Epithelial cell of prostate (primary cell): ENCODE measurements around the gene PPP3CB.
"Not testable (repeated sequence)": the region's sequence is repeated elsewhere in the genome, so short reads cannot be mapped to it uniquely, and the experiment has no call there.

Experiments used
- DNase-seq: peaks from one replicate; pipeline ENCODE4 v3.0.0-alpha.2; 2011; ENCODE audit warnings: low read depth, low spot score
- H3K27ac ChIP-seq: fragments of 450-650 bp; 2 replicates; pipeline ENCODE4 v1.5.1; 2017; ENCODE audit warnings: mild to moderate bottlenecking

PPP3CB gene

DNA sequence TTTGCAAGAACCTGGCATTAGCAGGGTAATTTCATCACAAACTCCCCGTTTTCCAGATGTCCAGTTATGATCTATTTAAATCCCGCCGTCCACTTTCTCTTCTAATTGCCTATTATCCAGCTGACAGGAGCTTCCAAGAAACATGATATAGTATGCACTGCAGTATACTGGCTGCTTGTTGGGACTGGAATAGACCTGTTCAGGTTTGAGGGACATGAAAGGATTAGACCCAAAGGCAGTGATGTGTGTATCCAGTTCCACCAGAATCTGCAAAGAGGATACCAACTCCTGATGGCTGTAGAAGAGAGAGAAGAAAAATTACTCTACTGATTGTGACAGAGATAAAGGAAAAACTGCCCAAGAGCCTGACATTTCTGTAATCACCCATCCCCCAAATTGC, 71.3 kb downstream of the PPP3CB start:
- peak; percentile 5 for DNase-seq
- no peak overlapping the region for H3K27ac ChIP-seq

DNA sequence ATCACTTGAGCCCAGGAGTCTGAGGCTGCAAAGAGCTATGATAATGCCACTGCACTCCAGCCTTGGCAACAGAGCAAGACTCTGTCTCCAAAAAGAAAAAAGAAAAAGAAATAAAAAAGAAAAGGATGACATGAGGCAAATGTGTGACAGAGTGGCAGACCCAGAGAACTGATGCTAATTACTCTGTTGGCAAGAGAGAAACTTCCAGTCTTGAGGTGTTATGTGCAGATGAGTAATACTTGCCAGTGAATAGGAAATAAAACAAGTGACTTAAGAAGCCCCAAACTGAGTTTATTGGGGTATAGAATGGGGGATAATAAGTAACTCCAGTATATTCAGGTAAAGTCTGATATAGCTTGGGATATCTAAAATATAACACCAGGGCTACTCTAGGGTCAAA, 72.5 kb downstream of the PPP3CB start:
- no peak for DNase-seq
- no peak overlapping the region for H3K27ac ChIP-seq

DNA sequence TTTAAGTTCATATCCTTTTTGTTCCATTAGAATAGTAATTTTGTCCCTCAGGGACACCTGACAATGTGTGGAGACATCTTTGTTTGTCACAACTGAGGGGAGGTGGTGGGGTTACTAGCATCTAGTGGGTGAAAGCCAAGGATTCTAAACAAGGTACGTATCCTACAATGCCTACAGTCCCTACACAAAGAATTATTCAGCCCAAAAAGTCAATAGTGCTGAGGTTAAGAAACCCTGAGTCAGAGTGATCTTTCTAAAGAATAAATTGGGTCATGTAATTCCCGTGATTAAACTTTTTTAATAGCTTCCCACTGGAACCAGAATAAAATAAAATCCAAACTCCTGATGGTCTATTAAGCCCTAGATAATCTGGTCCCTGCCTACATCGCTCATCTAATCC, 79.3 kb downstream of the PPP3CB start:
- no peak for DNase-seq
- no peak overlapping the region for H3K27ac ChIP-seq

DNA sequence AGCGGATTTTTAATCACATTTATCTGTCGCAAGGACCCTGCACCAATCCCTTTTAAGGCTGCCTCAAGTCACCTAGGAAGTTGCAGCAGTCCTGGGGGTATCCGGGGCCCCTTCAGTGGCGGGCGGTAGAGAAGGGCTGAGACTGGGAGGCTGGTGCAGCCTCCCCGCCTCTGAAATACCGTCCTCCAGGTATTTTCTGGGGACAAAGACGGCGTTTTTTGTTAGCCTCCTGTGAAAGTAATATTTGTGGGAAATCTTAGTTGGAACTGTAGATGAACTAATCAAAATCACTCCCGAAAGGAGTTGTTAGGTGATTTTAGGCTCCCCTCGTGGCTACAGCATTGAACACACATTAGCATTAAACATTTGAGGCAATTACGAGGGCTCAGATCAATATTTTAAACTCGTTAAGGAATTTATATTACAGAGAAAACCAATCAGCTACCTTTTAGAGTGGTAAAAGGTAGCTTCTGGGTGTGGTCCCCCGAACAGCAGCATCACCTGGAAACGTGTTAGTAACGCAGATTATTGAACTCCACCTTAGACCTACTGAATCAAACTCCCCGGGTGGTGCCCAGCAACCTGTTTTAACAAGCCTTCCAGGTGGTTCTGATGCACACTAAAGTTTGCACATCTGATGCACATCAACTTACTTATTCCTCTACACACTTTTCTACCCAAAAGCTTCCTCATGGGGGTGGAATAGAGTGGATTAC, 81.4 kb downstream of the PPP3CB start:
- peak overlapping the region; percentile 95 for H3K27ac ChIP-seq
- DNase-seq: peak; percentile 26

DNA sequence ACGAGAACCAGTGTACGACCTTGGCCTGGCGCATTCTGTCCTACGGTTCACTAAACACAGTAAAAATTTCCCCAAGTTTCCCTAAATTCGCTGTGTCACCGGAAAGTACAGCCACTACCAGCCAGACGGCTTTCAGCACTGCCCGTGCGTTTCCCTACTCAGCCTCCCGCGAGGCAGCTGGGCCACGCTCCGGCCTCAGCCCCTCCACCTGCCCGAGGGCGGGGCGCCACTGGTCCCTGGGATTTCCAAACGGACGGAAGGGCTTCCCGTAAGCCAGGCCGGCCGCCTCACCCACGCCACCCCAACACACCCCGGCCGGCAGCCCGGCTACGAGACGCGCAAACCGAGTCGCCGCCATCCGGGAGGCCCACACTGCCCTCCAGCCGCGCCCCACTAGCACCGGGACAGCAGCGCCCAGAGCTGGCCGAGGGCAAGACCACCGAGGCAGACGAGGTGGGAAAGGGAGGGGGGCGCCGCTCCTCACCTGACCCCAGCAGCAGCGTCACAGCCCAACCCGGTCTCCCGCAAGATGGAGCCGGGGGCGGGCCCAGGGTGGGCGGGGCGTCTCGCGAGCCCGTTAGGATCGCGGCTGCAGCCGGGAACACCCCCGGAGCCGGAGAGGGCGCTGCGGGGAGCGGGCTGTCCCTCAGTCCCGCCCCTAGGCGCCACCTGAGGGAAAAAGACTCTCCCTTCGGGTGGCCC, 82.1 kb downstream of the PPP3CB start, which contains the start of gene ANXA7:
TSS of gene ANXA7 (minus strand) at position 531 of the 702 bp plus-strand sequence. CDS start 13,202 bp downstream, outside the sequence.
- H3K27ac ChIP-seq: peak within 1 kb of the TSS; percentile 95
- DNase-seq: peak; percentile 29

DNA sequence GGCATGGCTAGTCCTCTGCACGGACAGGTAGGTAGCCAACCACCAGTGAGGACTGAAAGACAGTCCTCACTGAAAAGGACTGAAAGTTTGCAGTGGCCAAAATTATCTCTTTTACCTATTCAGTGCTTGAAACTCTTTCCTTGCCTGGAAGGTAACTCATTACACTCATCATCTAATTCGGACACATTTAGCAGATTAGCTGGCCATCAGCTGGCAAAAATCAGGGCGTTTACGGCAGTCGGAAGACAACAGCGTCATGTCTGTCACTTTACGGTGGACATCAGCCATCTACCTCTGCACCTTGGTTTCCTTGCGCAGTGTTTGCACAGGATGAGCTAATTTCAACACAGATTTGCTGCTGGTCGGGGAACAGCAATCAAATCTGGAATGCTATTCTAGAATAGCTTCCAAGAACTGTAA, 82.7 kb downstream of the PPP3CB start:
- peak; percentile 2 for DNase-seq

DNA sequence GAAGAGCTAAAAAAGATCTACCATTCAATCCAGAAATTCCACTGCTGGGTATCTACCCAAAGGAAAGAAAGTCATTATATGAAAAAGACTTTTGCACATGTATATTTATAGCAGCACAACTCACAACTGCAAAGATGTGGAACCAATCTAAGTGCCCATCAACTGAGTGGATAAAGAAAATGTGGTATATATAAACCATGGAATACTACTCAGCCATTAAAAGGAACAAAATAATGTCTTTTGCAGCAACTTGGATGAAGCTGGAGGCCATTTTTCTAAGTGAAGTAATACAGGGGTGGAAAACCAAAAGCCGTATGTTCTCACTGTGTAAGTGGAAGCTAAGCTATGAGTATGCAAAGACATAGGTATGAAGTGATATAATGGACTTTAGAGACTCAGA, 84.9 kb downstream of the PPP3CB start:
- no peak for DNase-seq
- H3K27ac ChIP-seq: no peak overlapping the region

More for the DNA sequence above, 82.7 kb downstream of the PPP3CB start:
- H3K27ac ChIP-seq: peak overlapping the region; percentile 95

DNA sequence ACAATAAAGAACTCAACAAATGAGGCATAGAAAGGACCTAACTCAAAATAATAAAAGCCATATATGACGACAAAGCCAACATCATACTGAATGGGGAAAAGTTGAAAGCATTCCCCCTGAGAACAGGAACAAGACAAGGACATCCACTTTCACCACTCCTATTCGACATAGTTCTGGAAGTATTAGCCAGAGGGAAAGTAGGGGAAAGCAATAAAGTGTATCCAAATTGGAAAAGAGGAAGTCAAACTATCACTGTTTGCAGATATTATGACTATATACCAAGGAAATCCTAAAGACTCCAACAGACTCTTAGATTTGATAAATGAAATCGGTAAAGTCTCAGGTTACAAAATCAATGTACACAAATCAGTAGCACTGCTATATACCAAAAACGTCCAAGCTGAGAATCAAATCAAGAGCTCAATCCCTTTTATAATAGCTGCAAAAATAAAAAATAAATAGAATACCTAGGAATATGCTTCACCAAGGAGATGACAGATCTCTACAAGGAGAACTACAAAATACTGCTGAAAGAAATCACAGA, 86.8 kb downstream of the PPP3CB start:
- no peak overlapping the region for H3K27ac ChIP-seq
- no peak for DNase-seq

DNA sequence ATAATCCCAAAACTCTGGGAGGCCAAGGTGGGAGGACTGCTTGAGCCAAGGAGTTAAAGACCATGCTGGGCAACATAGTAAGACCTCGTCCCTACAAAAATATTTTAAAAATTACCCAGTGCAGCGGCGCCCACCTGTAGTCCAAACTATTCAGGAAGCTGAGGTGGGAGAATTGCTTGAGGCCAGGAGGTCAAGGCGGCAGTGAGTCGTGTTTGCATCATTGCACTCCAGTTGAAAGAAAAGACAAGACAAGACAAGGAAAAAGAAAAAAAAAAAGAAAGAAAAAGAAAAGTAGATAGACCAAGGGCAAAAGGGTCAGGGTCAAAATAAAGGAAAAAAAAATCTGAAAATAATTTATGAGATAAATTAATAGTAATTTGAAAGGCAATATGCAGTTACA, 87.8 kb downstream of the PPP3CB start:
- H3K27ac ChIP-seq: no peak overlapping the region
- no peak for DNase-seq

DNA sequence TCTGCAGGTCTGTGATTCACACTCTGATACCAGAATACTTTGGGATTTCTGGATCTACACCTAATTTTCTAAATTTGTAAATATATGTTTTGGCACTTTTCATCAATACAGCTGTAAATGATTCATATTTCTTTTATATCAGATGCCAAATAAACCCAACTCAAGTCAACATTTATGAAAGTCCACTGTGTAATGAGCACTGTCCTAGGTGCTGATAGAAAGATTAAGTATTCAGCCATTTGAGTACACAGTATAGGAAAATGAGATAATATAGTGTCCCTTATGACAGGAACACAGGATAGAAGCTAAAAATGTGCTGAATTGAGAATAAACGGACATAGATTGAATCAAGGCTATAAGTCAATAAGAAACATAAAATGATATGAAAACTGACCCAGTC, 88.3 kb downstream of the PPP3CB start:
- H3K27ac ChIP-seq: no peak overlapping the region
- no peak for DNase-seq

DNA sequence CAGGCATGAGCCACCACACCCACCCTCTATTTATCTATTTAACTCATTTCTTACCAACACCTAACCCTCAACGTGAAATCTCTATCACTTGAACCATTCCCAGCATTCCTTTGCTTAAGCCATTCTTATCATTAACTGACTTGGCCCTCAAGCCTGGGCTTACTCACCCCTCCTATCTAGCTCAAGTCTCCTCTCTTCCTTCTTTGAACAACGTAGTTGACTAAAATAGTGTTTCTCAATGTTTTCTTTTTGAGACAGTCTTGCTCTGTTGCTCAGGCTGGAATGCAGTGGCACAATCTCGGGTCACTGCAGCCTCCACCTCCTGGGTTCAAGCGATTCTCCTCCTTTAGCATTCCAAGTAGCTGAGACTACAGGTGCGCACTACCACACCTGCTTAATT, 89.0 kb downstream of the PPP3CB start:
- H3K27ac ChIP-seq: no peak overlapping the region
- no peak for DNase-seq

DNA sequence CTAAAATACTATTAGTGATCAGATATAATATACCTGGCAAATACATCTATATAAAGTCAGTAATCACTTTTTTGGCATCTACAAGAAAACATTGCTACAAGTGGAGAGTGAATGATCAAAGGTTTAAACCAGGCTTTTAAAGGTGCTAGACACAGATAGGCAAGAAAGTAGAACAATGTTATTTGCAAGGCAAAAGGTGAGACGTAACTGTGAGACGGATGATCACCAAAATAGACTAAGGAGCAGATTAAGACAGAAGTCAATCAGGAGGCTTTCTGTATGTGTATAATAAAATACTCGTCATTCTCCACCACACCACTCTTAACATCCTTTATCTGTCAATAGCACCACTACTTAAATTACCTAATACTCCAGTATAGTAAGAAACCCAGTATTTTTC, 90.3 kb downstream of the PPP3CB start:
- DNase-seq: no peak
- H3K27ac ChIP-seq: no peak overlapping the region

DNA sequence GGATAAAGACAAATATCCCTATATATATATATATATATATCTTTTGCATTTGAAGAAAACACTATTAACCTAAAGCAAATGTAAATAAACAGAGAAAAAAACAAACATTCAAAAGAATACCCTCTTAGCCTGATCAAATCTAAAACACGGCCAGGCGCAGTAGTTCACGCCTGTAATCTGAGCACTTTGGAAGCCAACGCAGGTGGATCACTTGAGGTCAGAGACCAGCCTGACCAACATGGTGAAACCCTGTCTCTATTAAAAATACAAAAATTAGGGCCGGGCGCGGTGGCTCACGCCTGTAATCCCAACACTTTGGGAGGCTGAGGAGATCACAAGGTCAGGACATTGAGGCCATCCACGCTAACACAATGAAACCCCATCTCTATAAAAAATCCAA, 91.1 kb downstream of the PPP3CB start:
- no peak overlapping the region for H3K27ac ChIP-seq
- no peak for DNase-seq

DNA sequence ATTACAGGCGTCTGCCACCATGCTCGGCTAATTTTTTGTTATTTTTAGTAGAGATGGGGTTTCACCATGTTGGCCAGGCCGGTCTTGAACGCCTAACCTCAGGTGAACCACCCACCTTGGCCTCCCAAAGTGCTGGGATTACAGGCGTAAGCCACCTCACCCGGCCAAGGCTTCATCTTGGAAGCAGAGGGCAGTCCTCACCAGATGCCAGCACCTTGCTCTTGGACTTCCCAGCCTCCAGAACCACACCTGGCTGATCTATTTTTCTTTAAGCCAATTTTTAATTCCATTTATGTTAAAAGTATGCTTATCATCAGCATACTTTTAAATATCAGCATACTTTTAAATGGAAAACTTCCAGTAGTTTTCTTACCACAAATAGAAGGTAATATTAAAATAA, 94.2 kb downstream of the PPP3CB start:
- DNase-seq: no peak
- H3K27ac ChIP-seq: no peak overlapping the region

DNA sequence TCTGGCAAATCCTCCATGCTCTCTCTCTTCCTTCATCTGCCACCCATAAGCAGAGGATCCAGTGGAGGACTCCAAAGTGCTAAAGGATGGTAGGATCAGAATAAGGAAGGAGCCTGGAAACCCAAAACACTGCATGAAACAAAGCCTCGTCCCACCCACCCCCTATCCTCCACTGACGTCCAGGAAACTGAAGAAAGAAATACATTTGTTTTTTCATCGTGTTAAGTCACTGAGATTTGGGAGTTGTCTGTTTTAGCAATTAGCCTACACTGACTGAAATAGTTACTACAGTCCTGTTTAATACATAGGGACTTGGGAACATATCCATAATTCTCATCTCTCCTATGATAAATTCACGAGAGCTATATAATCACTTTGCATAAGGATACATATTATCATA, 96.8 kb downstream of the PPP3CB start:
- no peak overlapping the region for H3K27ac ChIP-seq
- DNase-seq: no peak

DNA sequence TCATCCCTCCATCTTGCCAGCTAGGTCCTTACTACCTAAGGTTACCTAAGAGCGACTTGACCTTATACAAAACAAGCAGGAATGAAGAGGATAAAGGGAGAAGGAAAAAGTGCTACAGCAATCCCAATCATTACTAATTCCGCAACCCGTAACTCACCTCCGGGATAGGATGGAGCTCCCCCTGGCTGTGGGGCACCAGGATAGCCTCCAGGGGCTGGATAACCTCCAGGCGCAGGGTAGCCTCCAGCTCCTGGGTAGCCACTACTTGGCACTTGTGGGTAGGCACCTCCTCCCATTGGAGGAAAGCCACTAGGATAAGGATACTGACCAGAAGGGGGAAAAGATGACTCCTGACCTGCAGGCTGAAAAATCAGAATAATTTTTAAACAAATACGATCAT, 97.8 kb downstream of the PPP3CB start:
- no peak for DNase-seq

DNA sequence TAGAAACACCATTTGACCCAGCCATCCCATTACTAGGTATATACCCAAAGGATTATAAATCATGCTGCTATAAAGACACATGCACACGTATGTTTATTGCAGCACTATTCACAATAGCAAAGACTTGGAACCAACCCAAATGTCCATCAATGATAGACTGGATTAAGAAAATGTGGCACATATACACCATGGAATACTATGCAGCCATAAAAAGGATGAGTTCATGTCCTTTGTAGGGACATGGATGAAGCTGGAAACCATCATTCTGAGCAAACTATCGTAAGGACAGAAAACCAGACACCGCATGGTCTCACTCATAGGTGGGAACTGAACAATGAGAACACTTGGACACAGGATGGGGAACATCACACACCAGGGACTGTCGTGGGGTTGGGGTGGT, 101.5 kb downstream of the PPP3CB start:
- not testable (repeated sequence) for H3K27ac ChIP-seq, DNase-seq

More for the DNA sequence above, 97.8 kb downstream of the PPP3CB start:
- H3K27ac ChIP-seq: no peak overlapping the region

DNA sequence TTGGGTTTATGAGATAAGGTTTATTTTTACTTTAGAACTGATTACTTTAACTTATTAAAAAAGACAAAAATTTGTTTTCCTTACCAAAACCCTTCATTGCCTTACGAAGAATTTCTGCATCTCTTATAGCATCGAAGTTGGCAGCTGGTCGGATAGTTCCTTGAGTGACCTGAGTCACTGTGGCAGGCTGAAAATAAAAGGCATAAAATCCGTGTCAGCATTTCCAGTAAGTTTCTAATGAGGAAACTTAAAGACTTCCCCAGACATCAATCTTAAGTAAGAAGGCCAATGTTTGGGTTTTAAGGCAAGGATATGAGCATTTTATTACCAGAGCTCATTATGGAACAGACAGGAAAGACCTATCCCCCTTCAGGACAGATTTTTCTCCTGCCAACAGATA, 107.6 kb downstream of the PPP3CB start:
- no peak overlapping the region for H3K27ac ChIP-seq
- no peak for DNase-seq

DNA sequence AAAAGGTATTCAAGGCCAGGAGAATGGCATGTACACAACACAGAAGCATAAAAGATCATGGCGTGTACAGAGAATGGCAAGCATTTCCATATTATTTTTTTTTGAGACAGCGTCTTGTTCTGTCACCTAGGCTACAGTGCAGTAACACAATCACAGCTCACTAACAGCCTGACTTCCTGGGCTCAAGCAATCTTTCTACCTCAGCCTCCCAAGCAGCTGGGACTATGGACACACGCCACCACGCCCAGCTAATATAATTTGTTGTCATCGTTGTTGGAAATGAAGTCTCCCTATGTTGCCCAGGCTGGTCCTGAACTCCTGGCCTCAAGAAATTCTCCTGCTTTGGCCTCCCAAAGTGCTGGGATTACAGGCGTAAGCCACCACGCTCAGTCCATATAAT, 109.2 kb downstream of the PPP3CB start:
- DNase-seq: no peak
- no peak overlapping the region for H3K27ac ChIP-seq
